Iris pigment epithelial cell (primary cell): ENCODE results near the gene OSTF1.

ENCODE experiments used
- DNase-seq: peaks from one replicate; pipeline ENCODE4 v3.0.0-alpha.2; 2011; ENCODE audit warnings: low read depth

OSTF1 gene

GRCh38 chr9:75167281-75167680 lies 79.0 kb downstream of the OSTF1 start:
- no peak for DNase-seq

GRCh38 chr9:75168270-75169178 lies 80.2 kb downstream of the OSTF1 start:
- peak; percentile 60 for DNase-seq

GRCh38 chr9:75169623-75170022 lies 81.3 kb downstream of the OSTF1 start:
- peak; percentile 53 for DNase-seq

- DNase-seq: peak; percentile 90
These were observed 82.6 kb downstream of the OSTF1 start for GRCh38 chr9:75170898-75171360.

- DNase-seq: no peak
These were observed 87.1 kb downstream of the OSTF1 start for GRCh38 chr9:75175395-75175794.

GRCh38 chr9:75176037-75176436 lies 87.7 kb downstream of the OSTF1 start:
- peak; percentile 13 for DNase-seq

GRCh38 chr9:75181750-75182149 lies 93.4 kb downstream of the OSTF1 start:
- DNase-seq: peak; percentile 86

GRCh38 chr9:75183306-75183705 lies 95.0 kb downstream of the OSTF1 start:
- DNase-seq: no peak

GRCh38 chr9:75184471-75184870 lies 96.2 kb downstream of the OSTF1 start:
- DNase-seq: peak; percentile 10

GRCh38 chr9:75185585-75186170 lies 97.4 kb downstream of the OSTF1 start:
- DNase-seq: peak; percentile 47

GRCh38 chr9:75186767-75187380 lies 98.6 kb downstream of the OSTF1 start:
- DNase-seq: peak; percentile 27

- no peak for DNase-seq
These were observed 100.4 kb downstream of the OSTF1 start for GRCh38 chr9:75188756-75189155.

GRCh38 chr9:75190762-75191161 lies 102.4 kb downstream of the OSTF1 start:
- no peak for DNase-seq
